GM18861 (cell line): ENCODE measurements around the gene PRKN.

Experiments
- ATAC-seq: cut with Tn5 transposase; IDR thresholded peaks from one replicate; pipeline ENCODE4 v1.9.1; 2021; ENCODE audit not compliant: unreplicated experiment

PRKN gene

GRCh38 chr6:162256361-162256760 lies 471.2 kb downstream of the PRKN start:
- ATAC-seq: no peak

GRCh38 chr6:162251257-162251656 lies 476.3 kb downstream of the PRKN start:
- no peak for ATAC-seq

- ATAC-seq: no peak
Measured at GRCh38 chr6:162249907-162250642, 477.5 kb downstream of the PRKN start.

- ATAC-seq: no peak
Measured at GRCh38 chr6:162245830-162246420, 481.6 kb downstream of the PRKN start.

- no peak for ATAC-seq
Measured at GRCh38 chr6:162244031-162244430, 483.5 kb downstream of the PRKN start.

- no peak for ATAC-seq
Measured at GRCh38 chr6:162242915-162243314, 484.7 kb downstream of the PRKN start.

- ATAC-seq: no peak
Measured at GRCh38 chr6:162239330-162239729, 488.2 kb downstream of the PRKN start.

GRCh38 chr6:162238675-162239074 lies 488.9 kb downstream of the PRKN start:
- ATAC-seq: no peak

GRCh38 chr6:162237331-162237730 lies 490.2 kb downstream of the PRKN start:
- ATAC-seq: no peak

- no peak for ATAC-seq
Measured at GRCh38 chr6:162234631-162235030, 492.9 kb downstream of the PRKN start.

GRCh38 chr6:162230147-162230752 lies 497.3 kb downstream of the PRKN start:
- ATAC-seq: no peak

- no peak for ATAC-seq
Measured at GRCh38 chr6:162229093-162229492, 498.5 kb downstream of the PRKN start.

- ATAC-seq: no peak
Measured at GRCh38 chr6:162226803-162227202, 500.8 kb downstream of the PRKN start.

GRCh38 chr6:162222521-162222920 lies 505.0 kb downstream of the PRKN start:
- ATAC-seq: no peak

GRCh38 chr6:162220876-162221275 lies 506.7 kb downstream of the PRKN start:
- ATAC-seq: no peak

- ATAC-seq: no peak
Measured at GRCh38 chr6:162219266-162219665, 508.3 kb downstream of the PRKN start.

- ATAC-seq: no peak
Measured at GRCh38 chr6:162217811-162218493, 509.6 kb downstream of the PRKN start.

- no peak for ATAC-seq
Measured at GRCh38 chr6:162217058-162217457, 510.5 kb downstream of the PRKN start.

GRCh38 chr6:162211777-162212176 lies 515.8 kb downstream of the PRKN start:
- no peak for ATAC-seq

GRCh38 chr6:162211022-162211421 lies 516.5 kb downstream of the PRKN start:
- no peak for ATAC-seq

- ATAC-seq: no peak
Measured at GRCh38 chr6:162203287-162203686, 524.3 kb downstream of the PRKN start.
